Activated CD8-positive, alpha-beta T cell treated with anti-CD3 and anti-CD28 coated beads for 36 hours (primary cell): ENCODE data around the gene KDM1A. TPM values are rescaled to one million over a fixed set of nuclear protein-coding genes. Genes with fewer than 3 reads are reported as not detected.
A peak's percentile ranks its signal among the peaks of the same experiment; 100 is the strongest.

Experiments used
- ATAC-seq: fragments of 200-7000 bp; cut with Tn5 transposase; one replicate; pipeline ENCODE4 v1.10.0; 2021; ENCODE audit warnings: mild to moderate bottlenecking, moderate library complexity
- CTCF ChIA-PET: fragments of 350-600 bp; sonication (Branson Sonifier 250); formaldehyde crosslinking; loops from one replicate; lab custom pipeline; 2021; ENCODE audit warnings: antibody characterized with exemption; lab: Charles Lee
- POLR2A ChIA-PET: fragments of 350-600 bp; sonication (Branson Sonifier 250); formaldehyde crosslinking; loops from one replicate; lab custom pipeline; 2021; ENCODE audit warnings: antibody characterized with exemption; lab: Charles Lee
- DNase-seq: peaks from one replicate; pipeline ENCODE4 v3.0.0-alpha.2; 2020
- H3K27ac Mint-ChIP-seq: one replicate; pipeline ENCODE4 v1.8.0; 2021; ENCODE audit warnings: mild to moderate bottlenecking, mixed read lengths
- H3K27me3 Mint-ChIP-seq: one replicate; pipeline ENCODE4 v1.8.0; 2021; ENCODE audit warnings: mixed read lengths
- H3K36me3 Mint-ChIP-seq: one replicate; pipeline ENCODE4 v1.8.0; 2021; ENCODE audit warnings: low read depth, mixed read lengths
- H3K4me1 Mint-ChIP-seq: one replicate; pipeline ENCODE4 v1.8.0; 2021; ENCODE audit warnings: low read depth, mixed read lengths
- H3K4me3 Mint-ChIP-seq: one replicate; pipeline ENCODE4 v1.8.0; 2021; ENCODE audit warnings: mild to moderate bottlenecking, moderate library complexity, mixed read lengths
- H3K9me3 Mint-ChIP-seq: one replicate; pipeline ENCODE4 v1.8.0; 2021; ENCODE audit warnings: mixed read lengths
- CTCF ChIP-seq: fragments of 200-600 bp; IDR thresholded peaks from one replicate; pipeline ENCODE4 v1.8.0; 2022; ENCODE audit warnings: antibody characterized with exemption, mild to moderate bottlenecking
- intact Hi-C: fragments of 100-400 bp; cut with micrococcal nuclease; formaldehyde crosslinking; loops from one replicate; pipeline ENCODE4 v1.10.0; 2022
- total RNA-seq, 2 experiments: library from RNA; stranded (reverse); gene quantifications; one replicate each; pipeline ENCODE4 v1.2.3, GENCODE V29; 2021

KDM1A gene
- total RNA-seq, 2 experiments from 2014 or later = 75.2 to 77.7 TPM

GRCh38 chr1:23023174-23023845 lies 4.0 kb downstream of the KDM1A start:
- ChIA-PET POLR2A (interaction anchor here (0.6 kb wide), 1 partner anchor 234 kb away, joined by 3 read pairs; no protein-coding TSS in a partner anchor), CTCF (interaction anchor here (1.4 to 1.6 kb wide), 4 partner anchors 10 to 161 kb away, joined by 3 to 10 read pairs (median 4); no protein-coding TSS in a partner anchor)
- DNase-seq (no peak), ATAC-seq (no peak)
- Mint-ChIP-seq H3K4me1 (peaks cover 55% of the 10 kb centered on the region), H3K9me3 (peaks cover 9% of the 10 kb centered on the region), H3K27ac (no peak overlapping the region), H3K4me3 (no peak overlapping the region), H3K27me3 (no peaks in the 10 kb centered on the region), H3K36me3 (peaks cover 21% of the 10 kb centered on the region)
- intact Hi-C loops = no loop called here
- TF ChIP-seq CTCF = no peak

- POLR2A ChIA-PET = interaction anchor here (1.5 kb wide), 1 partner anchor 12 kb away, joined by 3 read pairs; no protein-coding TSS in a partner anchor
- no peak for DNase-seq
- Mint-ChIP-seq H3K36me3 (peaks cover 22% of the 10 kb centered on the region), H3K4me3 (no peak overlapping the region), H3K27me3 (no peaks in the 10 kb centered on the region), H3K9me3 (peaks cover 9% of the 10 kb centered on the region), H3K27ac (no peak overlapping the region), H3K4me1 (peaks cover 70% of the 10 kb centered on the region)
- no peak for TF ChIP-seq CTCF
- CTCF ChIA-PET = no interaction called here
- peak; percentile 64 for ATAC-seq
- intact Hi-C loops = no loop called here
These were observed 7.3 kb downstream of the KDM1A start for GRCh38 chr1:23026568-23026967.

GRCh38 chr1:23027352-23027907 lies 8.2 kb downstream of the KDM1A start:
- peaks cover 66% of the 10 kb centered on the region for H3K4me1 Mint-ChIP-seq
- intact Hi-C loops = no loop called here
- H3K36me3 Mint-ChIP-seq = peaks cover 18% of the 10 kb centered on the region
- DNase-seq (no peak), ATAC-seq (no peak)
- no peak for TF ChIP-seq CTCF
- H3K27ac Mint-ChIP-seq = no peak overlapping the region
- H3K9me3 Mint-ChIP-seq = peaks cover 9% of the 10 kb centered on the region
- ChIA-PET CTCF (interaction anchor here (0.7 kb wide), 1 partner anchor 31 kb away, joined by 3 read pairs; no protein-coding TSS in a partner anchor), POLR2A (no interaction called here)
- H3K4me3 Mint-ChIP-seq = no peak overlapping the region
- H3K27me3 Mint-ChIP-seq = no peaks in the 10 kb centered on the region

- Mint-ChIP-seq H3K27ac (no peak overlapping the region), H3K4me3 (no peak overlapping the region), H3K4me1 (peaks cover 56% of the 10 kb centered on the region), H3K36me3 (peaks cover 4% of the 10 kb centered on the region), H3K27me3 (no peaks in the 10 kb centered on the region), H3K9me3 (no peaks in the 10 kb centered on the region)
- TF ChIP-seq CTCF = no peak
- ATAC-seq (no peak), DNase-seq (no peak)
- intact Hi-C loops = no loop called here
- POLR2A ChIA-PET = no interaction called here
- CTCF ChIA-PET = interaction anchor here (1.3 kb wide), 1 partner anchor 22 kb away, joined by 3 read pairs; no protein-coding TSS in a partner anchor
These were observed 10.1 kb downstream of the KDM1A start for GRCh38 chr1:23029337-23029736.

- no peak for DNase-seq
- Mint-ChIP-seq H3K4me1 (peaks cover 48% of the 10 kb centered on the region), H3K27ac (no peak overlapping the region), H3K36me3 (peaks cover 14% of the 10 kb centered on the region), H3K4me3 (no peak overlapping the region), H3K9me3 (no peaks in the 10 kb centered on the region), H3K27me3 (no peaks in the 10 kb centered on the region)
- no peak for ATAC-seq
- intact Hi-C loops = no loop called here
- no peak for TF ChIP-seq CTCF
- CTCF ChIA-PET = no interaction called here
- POLR2A ChIA-PET = no interaction called here
These were observed 16.7 kb downstream of the KDM1A start for GRCh38 chr1:23035823-23036452.
